A549 (cell line): ENCODE data around the gene STRADA.

Experiments
- EP300 ChIP-seq, 2 experiments: fragments of >200 bp; sonication (Bioruptor Twin); formaldehyde crosslinking; IDR thresholded peaks; 2 replicates in 1 of 2; 3 replicates in 1 of 2; pipeline ENCODE4 v1.6.1; 2016 to 2017
- FOSL2 ChIP-seq, 2 experiments: fragments of 450-650 bp in 1 of 2; fragments of >200 bp in 1 of 2; sonication (Bioruptor Twin) in 1 of 2; formaldehyde crosslinking; IDR thresholded peaks; 2 replicates each; pipeline versions ENCODE4 v1.5.0 to v1.6.1; 2016 to 2020; ENCODE audit warnings: mild to moderate bottlenecking in 1 of 2, moderate library complexity in 1 of 2
- KDM1A ChIP-seq: fragments of 200-600 bp; sonication (generic); IDR thresholded peaks from 2 replicates; pipeline ENCODE4 v1.6.1; 2016; ENCODE audit warnings: low read depth, mild to moderate bottlenecking
- MAZ ChIP-seq: fragments of 150-350 bp; IDR thresholded peaks from 2 replicates; pipeline ENCODE4 v1.6.1; 2014; ENCODE audit warnings: antibody characterized with exemption, low read depth, low read length, borderline replicate concordance
- NPAS2 ChIP-seq: fragments of 250-450 bp; sonication (Bioruptor Pico); IDR thresholded peaks from 2 replicates; pipeline ENCODE4 v1.8.0; 2022; ENCODE audit warnings: mild to moderate bottlenecking, moderate library complexity, borderline replicate concordance
- RCOR1 ChIP-seq: fragments of 150-350 bp; IDR thresholded peaks from 2 replicates; pipeline ENCODE4 v1.6.1; 2014; ENCODE audit warnings: antibody characterized with exemption, low read length, low read depth
- ZSCAN20 ChIP-seq: fragments of 250-450 bp; sonication (Bioruptor Pico); IDR thresholded peaks from 2 replicates; pipeline ENCODE4 v1.8.0; 2022; ENCODE audit warnings: mild to moderate bottlenecking, moderate library complexity
- TF ChIP-seq, protein P1 (sequence below): fragments of >200 bp; sonication (Bioruptor Twin); formaldehyde crosslinking; IDR thresholded peaks from 3 replicates; pipeline ENCODE4 v1.5.1; 2016
- TF ChIP-seq, protein P2 (sequence below): fragments of 450-650 bp; IDR thresholded peaks from 2 replicates; pipeline ENCODE4 v1.6.1; 2014; ENCODE audit warnings: antibody characterized with exemption
- TF ChIP-seq, protein P3 (sequence below): fragments of 200-600 bp; sonication (generic); IDR thresholded peaks from 2 replicates; pipeline ENCODE4 v1.6.1; 2016; ENCODE audit warnings: antibody characterized with exemption, mild to moderate bottlenecking, moderate library complexity
- TF ChIP-seq, protein P4 (sequence below): fragments of >200 bp; sonication (Bioruptor Twin); formaldehyde crosslinking; IDR thresholded peaks from 3 replicates; pipeline ENCODE4 v1.6.1; 2016
- TF ChIP-seq, protein P5 (sequence below): fragments of 250-450 bp; sonication (Bioruptor Pico); IDR thresholded peaks from 2 replicates; pipeline ENCODE4 v1.5.0; 2021; ENCODE audit warnings: mild to moderate bottlenecking, moderate library complexity, borderline replicate concordance

DNA sequence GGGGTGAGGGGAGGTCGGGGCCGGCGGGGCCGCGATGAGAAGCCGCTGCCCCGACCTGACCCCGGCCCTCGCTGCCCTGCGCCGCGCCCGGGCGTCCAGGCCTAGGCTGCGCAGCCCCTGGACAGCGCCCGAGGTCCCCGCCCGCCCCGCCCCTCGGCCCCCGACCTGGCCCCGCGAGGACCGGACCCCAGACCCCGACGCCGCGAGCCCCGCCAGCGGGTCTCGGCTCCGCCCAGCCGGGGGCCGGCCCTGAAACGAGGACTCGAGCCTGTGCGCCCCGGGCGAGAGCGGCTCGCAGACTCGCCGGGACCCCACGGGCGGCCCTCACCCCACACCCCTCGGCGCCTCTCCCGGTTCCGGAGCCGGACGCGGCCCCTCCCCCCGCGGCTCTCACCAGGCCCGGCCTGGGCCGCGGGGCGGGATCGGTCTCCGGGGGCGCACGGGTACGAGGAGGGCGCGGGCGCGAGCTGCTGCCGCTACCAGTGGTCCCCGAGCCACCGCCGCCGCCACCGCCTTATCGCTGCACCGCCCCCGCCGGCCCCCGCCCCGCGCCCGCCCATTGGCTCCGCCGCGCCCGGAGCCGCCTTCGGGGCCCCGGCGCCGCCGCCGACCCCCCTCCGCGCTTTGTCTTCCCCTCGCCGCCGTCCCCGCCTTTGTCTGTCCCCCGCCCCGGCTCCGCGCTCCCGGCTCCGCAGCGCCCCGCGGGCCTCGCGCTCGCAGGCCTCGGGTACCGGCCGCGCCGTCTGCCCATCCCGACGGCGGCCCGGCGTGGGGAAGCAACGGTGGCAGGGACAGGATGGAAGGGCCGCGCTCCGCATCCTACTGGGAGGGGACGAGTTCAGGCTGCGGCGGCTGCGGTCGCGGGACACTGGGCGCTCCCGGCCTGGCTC is 41.7 kb downstream of the STRADA start, which contains the start of gene LIMD2:
- TF ChIP-seq, protein P1, sequence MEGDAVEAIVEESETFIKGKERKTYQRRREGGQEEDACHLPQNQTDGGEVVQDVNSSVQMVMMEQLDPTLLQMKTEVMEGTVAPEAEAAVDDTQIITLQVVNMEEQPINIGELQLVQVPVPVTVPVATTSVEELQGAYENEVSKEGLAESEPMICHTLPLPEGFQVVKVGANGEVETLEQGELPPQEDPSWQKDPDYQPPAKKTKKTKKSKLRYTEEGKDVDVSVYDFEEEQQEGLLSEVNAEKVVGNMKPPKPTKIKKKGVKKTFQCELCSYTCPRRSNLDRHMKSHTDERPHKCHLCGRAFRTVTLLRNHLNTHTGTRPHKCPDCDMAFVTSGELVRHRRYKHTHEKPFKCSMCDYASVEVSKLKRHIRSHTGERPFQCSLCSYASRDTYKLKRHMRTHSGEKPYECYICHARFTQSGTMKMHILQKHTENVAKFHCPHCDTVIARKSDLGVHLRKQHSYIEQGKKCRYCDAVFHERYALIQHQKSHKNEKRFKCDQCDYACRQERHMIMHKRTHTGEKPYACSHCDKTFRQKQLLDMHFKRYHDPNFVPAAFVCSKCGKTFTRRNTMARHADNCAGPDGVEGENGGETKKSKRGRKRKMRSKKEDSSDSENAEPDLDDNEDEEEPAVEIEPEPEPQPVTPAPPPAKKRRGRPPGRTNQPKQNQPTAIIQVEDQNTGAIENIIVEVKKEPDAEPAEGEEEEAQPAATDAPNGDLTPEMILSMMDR = no peak; the same call in 2 of the 3 replicates
- no peak for TF ChIP-seq ZSCAN20 (CRISPR knock-in tag)
- TF ChIP-seq, protein P2, sequence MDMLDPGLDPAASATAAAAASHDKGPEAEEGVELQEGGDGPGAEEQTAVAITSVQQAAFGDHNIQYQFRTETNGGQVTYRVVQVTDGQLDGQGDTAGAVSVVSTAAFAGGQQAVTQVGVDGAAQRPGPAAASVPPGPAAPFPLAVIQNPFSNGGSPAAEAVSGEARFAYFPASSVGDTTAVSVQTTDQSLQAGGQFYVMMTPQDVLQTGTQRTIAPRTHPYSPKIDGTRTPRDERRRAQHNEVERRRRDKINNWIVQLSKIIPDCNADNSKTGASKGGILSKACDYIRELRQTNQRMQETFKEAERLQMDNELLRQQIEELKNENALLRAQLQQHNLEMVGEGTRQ = no peak
- TF ChIP-seq NPAS2 = no peak
- no peak for TF ChIP-seq MAZ
- TF ChIP-seq, protein P3, sequence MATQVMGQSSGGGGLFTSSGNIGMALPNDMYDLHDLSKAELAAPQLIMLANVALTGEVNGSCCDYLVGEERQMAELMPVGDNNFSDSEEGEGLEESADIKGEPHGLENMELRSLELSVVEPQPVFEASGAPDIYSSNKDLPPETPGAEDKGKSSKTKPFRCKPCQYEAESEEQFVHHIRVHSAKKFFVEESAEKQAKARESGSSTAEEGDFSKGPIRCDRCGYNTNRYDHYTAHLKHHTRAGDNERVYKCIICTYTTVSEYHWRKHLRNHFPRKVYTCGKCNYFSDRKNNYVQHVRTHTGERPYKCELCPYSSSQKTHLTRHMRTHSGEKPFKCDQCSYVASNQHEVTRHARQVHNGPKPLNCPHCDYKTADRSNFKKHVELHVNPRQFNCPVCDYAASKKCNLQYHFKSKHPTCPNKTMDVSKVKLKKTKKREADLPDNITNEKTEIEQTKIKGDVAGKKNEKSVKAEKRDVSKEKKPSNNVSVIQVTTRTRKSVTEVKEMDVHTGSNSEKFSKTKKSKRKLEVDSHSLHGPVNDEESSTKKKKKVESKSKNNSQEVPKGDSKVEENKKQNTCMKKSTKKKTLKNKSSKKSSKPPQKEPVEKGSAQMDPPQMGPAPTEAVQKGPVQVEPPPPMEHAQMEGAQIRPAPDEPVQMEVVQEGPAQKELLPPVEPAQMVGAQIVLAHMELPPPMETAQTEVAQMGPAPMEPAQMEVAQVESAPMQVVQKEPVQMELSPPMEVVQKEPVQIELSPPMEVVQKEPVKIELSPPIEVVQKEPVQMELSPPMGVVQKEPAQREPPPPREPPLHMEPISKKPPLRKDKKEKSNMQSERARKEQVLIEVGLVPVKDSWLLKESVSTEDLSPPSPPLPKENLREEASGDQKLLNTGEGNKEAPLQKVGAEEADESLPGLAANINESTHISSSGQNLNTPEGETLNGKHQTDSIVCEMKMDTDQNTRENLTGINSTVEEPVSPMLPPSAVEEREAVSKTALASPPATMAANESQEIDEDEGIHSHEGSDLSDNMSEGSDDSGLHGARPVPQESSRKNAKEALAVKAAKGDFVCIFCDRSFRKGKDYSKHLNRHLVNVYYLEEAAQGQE = no peak
- TF ChIP-seq FOSL2 (IDR thresholded peaks at IDR 0.05) = no peak
- TF ChIP-seq FOSL2 (CRISPR knock-in tag; IDR thresholded peaks at IDR 0.05) = no peak
- no peak for TF ChIP-seq KDM1A
- TF ChIP-seq, protein P4, sequence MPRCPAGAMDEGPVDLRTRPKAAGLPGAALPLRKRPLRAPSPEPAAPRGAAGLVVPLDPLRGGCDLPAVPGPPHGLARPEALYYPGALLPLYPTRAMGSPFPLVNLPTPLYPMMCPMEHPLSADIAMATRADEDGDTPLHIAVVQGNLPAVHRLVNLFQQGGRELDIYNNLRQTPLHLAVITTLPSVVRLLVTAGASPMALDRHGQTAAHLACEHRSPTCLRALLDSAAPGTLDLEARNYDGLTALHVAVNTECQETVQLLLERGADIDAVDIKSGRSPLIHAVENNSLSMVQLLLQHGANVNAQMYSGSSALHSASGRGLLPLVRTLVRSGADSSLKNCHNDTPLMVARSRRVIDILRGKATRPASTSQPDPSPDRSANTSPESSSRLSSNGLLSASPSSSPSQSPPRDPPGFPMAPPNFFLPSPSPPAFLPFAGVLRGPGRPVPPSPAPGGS = no peak
- TF ChIP-seq RCOR1 = no peak
- TF ChIP-seq EP300 (IDR thresholded peaks at IDR 0.05) = no peak
- TF ChIP-seq, protein P5, sequence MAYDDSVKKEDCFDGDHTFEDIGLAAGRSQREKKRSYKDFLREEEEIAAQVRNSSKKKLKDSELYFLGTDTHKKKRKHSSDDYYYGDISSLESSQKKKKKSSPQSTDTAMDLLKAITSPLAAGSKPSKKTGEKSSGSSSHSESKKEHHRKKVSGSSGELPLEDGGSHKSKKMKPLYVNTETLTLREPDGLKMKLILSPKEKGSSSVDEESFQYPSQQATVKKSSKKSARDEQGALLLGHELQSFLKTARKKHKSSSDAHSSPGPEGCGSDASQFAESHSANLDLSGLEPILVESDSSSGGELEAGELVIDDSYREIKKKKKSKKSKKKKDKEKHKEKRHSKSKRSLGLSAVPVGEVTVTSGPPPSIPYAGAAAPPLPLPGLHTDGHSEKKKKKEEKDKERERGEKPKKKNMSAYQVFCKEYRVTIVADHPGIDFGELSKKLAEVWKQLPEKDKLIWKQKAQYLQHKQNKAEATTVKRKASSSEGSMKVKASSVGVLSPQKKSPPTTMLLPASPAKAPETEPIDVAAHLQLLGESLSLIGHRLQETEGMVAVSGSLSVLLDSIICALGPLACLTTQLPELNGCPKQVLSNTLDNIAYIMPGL = no peak
